ENCODE results near the gene FDX1. TPM values are rescaled to one million over a fixed set of nuclear protein-coding genes. Genes with fewer than 3 reads are reported as not detected.

FDX1 gene
- total and polyA plus RNA-seq, 2 of the 8 experiments (the other 6 are each of a cell fraction or from before 2014, with no cell fraction given): 3.7 to 9.6 TPM

GRCh38 chr11:110474578-110474977 lies 44.8 kb downstream of the FDX1 start:
- Histone ChIP-seq H3K9me3 (ENCODE audit: insufficient read depth in 2 of 2, low read depth in 1 of 2, low read length in 1 of 2) (no peaks in the 10 kb centered on the region), H3K79me1 (ENCODE audit: low read depth, low read length) (no peaks in the 10 kb centered on the region), H3K4me2 (ENCODE audit: insufficient read depth in 1 of 2, low read depth in 2 of 2, low read length in 2 of 2) (no peak overlapping the region), H3K56ac (replicated peaks; ENCODE audit: insufficient read length, low read depth, low read length) (no peak overlapping the region), H3K4me1 (replicated peaks in 1 of 4; ENCODE audit: control insufficient read depth in 3 of 4, insufficient read depth in 4 of 4, low read length in 3 of 4) (peaks cover 2 to 10% (median 4%) of the 10 kb centered on the region in 4 experiments), H3K36me3 (ENCODE audit: control insufficient read depth in 2 of 4, insufficient read depth in 4 of 4, low read length in 3 of 4) (no peaks in the 10 kb centered on the region), H4K91ac (replicated peaks; ENCODE audit: insufficient read length, low read length) (no peak overlapping the region), H2BK12ac (ENCODE audit: low read depth, low read length) (peak overlapping the region; percentile 53; the same call in 1 of the 2 replicates), H2BK20ac (ENCODE audit: low read length) (no peak overlapping the region), H3K23ac (ENCODE audit: insufficient read length) (no peak overlapping the region), H3K14ac (ENCODE audit: insufficient read length) (no peak overlapping the region), H3K4ac (replicated peaks; ENCODE audit: insufficient read length, low read depth, low read length) (no peak overlapping the region), H2AFZ (ENCODE audit: low read length) (no peak overlapping the region), H3K4me3 (ENCODE audit: extremely low read depth in 1 of 4, insufficient read depth in 2 of 4, low read depth in 3 of 4, low read length in 4 of 4) (no peak overlapping the region), H2BK120ac (replicated peaks; ENCODE audit: low read depth, low read length) (no peak overlapping the region), H3K18ac (ENCODE audit: extremely low read depth, low read length) (no peak overlapping the region), H2BK5ac (ENCODE audit: low read depth, low read length) (no peak overlapping the region), H2AK5ac (ENCODE audit: low read depth, low read length) (no peak overlapping the region), H4K20me1 (replicated peaks in 1 of 2; ENCODE audit: control insufficient read depth in 1 of 2, insufficient read depth in 2 of 2, low read length in 2 of 2) (no peaks in the 10 kb centered on the region), H2BK15ac (ENCODE audit: low read length) (no peak overlapping the region), H3K27me3 (replicated peaks in 1 of 4; ENCODE audit: control insufficient read depth in 3 of 4, extremely low read depth in 1 of 4, insufficient read depth in 3 of 4, low read length in 3 of 4) (no peaks in the 10 kb centered on the region), H4K8ac (ENCODE audit: extremely low read depth, insufficient read depth, low read length) (no peak overlapping the region), H4K5ac (ENCODE audit: insufficient read length, low read depth, low read length) (no peak overlapping the region), H3K9ac (replicated peaks in 1 of 4; ENCODE audit: extremely low read depth in 1 of 4, low read depth in 3 of 4, low read length in 3 of 4) (no peak overlapping the region), H3K23me2 (ENCODE audit: low read depth, low read length) (no peaks in the 10 kb centered on the region), H3K27ac (ENCODE audit: low read depth, low read length) (no peak overlapping the region), H3K79me2 (ENCODE audit: control insufficient read depth in 1 of 2, insufficient read depth in 2 of 2, low read length in 2 of 2) (no peaks in the 10 kb centered on the region)
- CTCF ChIA-PET (ENCODE audit: partially characterized antibody): interaction anchor here (0.9 to 4.5 kb wide), 4 partner anchors 10 to 289 kb away, joined by 3 to 21 read pairs (median 4); no protein-coding TSS in a partner anchor
- FAIRE-seq: no peak
- TF ChIP-seq GABPA (IDR thresholded peaks at IDR 0.05; ENCODE audit: borderline replicate concordance, insufficient read depth, low read length): no peak
- no peak for TF ChIP-seq RAD21 (IDR thresholded peaks at IDR 0.05 in 1 of 2, conservative IDR thresholded peaks at IDR 0.05 in 1 of 2; ENCODE audit: low read depth in 2 of 2, low read length in 2 of 2)
- no peak for TF ChIP-seq POLR2A (IDR thresholded peaks at IDR 0.05; ENCODE audit: control extremely low read depth in 1 of 2, low read depth in 2 of 2, low read length in 2 of 2)
- TF ChIP-seq BRCA1 (IDR thresholded peaks at IDR 0.05; ENCODE audit: low read depth, low read length): no peak
- no peak for TF ChIP-seq RBBP5 (IDR thresholded peaks at IDR 0.05; ENCODE audit: borderline replicate concordance, low read depth, low read length)
- TF ChIP-seq SRF (IDR thresholded peaks at IDR 0.05; ENCODE audit: low read depth, low read length): no peak
- no peak for TF ChIP-seq EP300 (IDR thresholded peaks at IDR 0.05; ENCODE audit: borderline replicate concordance in 1 of 2, low read depth in 2 of 2, low read length in 2 of 2)
- TF ChIP-seq SAP30 (IDR thresholded peaks at IDR 0.05; ENCODE audit: insufficient read depth, insufficient replicate concordance, low read length): no peak
- no peak for TF ChIP-seq CBX5 (IDR thresholded peaks at IDR 0.05; ENCODE audit: low read depth, low read length)
- TF ChIP-seq TCF12 (IDR thresholded peaks at IDR 0.05; ENCODE audit: low read depth, low read length): no peak
- TF ChIP-seq SIX5 (IDR thresholded peaks at IDR 0.05; ENCODE audit: low read depth, low read length): no peak
- no peak for TF ChIP-seq TAF1 (IDR thresholded peaks at IDR 0.05; ENCODE audit: low read depth, low read length)
- TF ChIP-seq SUZ12 (IDR thresholded peaks at IDR 0.05; ENCODE audit: low read length): no peak
- 100% methylated on average over 1 of the region's 1 CpG; no CpG with 5 or more reads in 1 of the 2 experiments for WGBS, 2 experiments (ENCODE audit: extremely low coverage in 1 of 2, insufficient coverage in 1 of 2, insufficient read length in 1 of 2, insufficient replicate concordance in 2 of 2, low coverage in 1 of 2, low lambda C conversion rate in 2 of 2, missing lambda C conversion rate in 1 of 2)
- POLR2A ChIA-PET (ENCODE audit: partially characterized antibody): interaction anchor here (0.6 kb wide), 1 partner anchor 146 kb away, joined by 3 read pairs; no protein-coding TSS in a partner anchor
- no peak for DNase-seq (ENCODE audit: low read depth in 1 of 2, low spot score in 2 of 2)
